AG04449 (cell line): ENCODE results near the gene ZNF772.
A peak's percentile ranks its signal among the peaks of the same experiment; 100 is the strongest.
"Not testable (repeated sequence)": the region's sequence is repeated elsewhere in the genome, so short reads cannot be mapped to it uniquely, and the experiment has no call there.

Experiments
- CTCF ChIA-PET: fragments of 350-600 bp; formaldehyde crosslinking; extraction: SDS; loops from one replicate; lab custom pipeline; 2021; ENCODE audit warnings: antibody characterized with exemption; lab: Yijun Ruan, JAX
- POLR2A ChIA-PET: fragments of 400-600, 350-600 bp; formaldehyde crosslinking; extraction: SDS; loops from one replicate; lab custom pipeline; 2020; ENCODE audit warnings: antibody characterized with exemption, inconsistent platforms; lab: Yijun Ruan, JAX
- DNase-seq: peaks from one replicate; pipeline ENCODE4 v3.0.0-alpha.2; 2010; ENCODE audit warnings: low read depth, low spot score
- H3K4me3 ChIP-seq: 2 replicates; pipeline ENCODE4 v1.5.1; 2011; ENCODE audit warnings: low read depth, mild to moderate bottlenecking, control low read depth, low read length
- CTCF ChIP-seq: IDR thresholded peaks from one replicate; pipeline ENCODE4 v1.5.1; 2011; ENCODE audit warnings: mild to moderate bottlenecking, moderate library complexity, low read length, control low read depth, inconsistent platforms; ENCODE audit not compliant: insufficient read depth; ENCODE audit errors: missing control alignments

ZNF772 gene

GRCh38 chr19:57477191-57478008 is at the start of gene ZNF772:
TSS of gene ZNF772 (minus strand) at chr19:57477566. CDS start at chr19:57477309, 257 bp downstream.
- peak within 1 kb of the TSS; percentile 98 for H3K4me3 ChIP-seq
- peak; percentile 49 for TF ChIP-seq CTCF
- POLR2A ChIA-PET: no interaction called here
- DNase-seq: peak; percentile 47
- CTCF ChIA-PET: interaction anchor here (1.1 to 1.3 kb wide), 2 partner anchors 22 to 38 kb away, joined by 3 read pairs; no protein-coding TSS in a partner anchor

GRCh38 chr19:57518021-57518420 is 40.7 kb upstream of the ZNF772 start:
- DNase-seq, POLR2A ChIA-PET, CTCF ChIA-PET, H3K4me3 ChIP-seq: not testable (repeated sequence)

GRCh38 chr19:57515255-57515654 is 37.9 kb upstream of the ZNF772 start:
- no peak overlapping the region for H3K4me3 ChIP-seq
- ChIA-PET POLR2A (no interaction called here), CTCF (no interaction called here)
- no peak for DNase-seq
- TF ChIP-seq CTCF: no peak

GRCh38 chr19:57512845-57513244 is 35.5 kb upstream of the ZNF772 start:
- ChIA-PET POLR2A (no interaction called here), CTCF (no interaction called here)
- TF ChIP-seq CTCF: no peak
- DNase-seq: no peak
- H3K4me3 ChIP-seq: no peak overlapping the region

- TF ChIP-seq CTCF: no peak
- no peak overlapping the region for H3K4me3 ChIP-seq
- no peak for DNase-seq
- ChIA-PET POLR2A (no interaction called here), CTCF (no interaction called here)
Measured at GRCh38 chr19:57511484-57511883, 34.1 kb upstream of the ZNF772 start.

- POLR2A ChIA-PET: no interaction called here
- no peak overlapping the region for H3K4me3 ChIP-seq
- CTCF ChIA-PET: no interaction called here
- no peak for DNase-seq
- no peak for TF ChIP-seq CTCF
Measured at GRCh38 chr19:57506163-57506562, 28.8 kb upstream of the ZNF772 start.

GRCh38 chr19:57500400-57500799 is 23.0 kb upstream of the ZNF772 start:
- CTCF ChIA-PET, POLR2A ChIA-PET, DNase-seq: not testable (repeated sequence)
- peak overlapping the region; percentile 56 for H3K4me3 ChIP-seq

- peak within 1 kb of the TSS; percentile 77 for H3K4me3 ChIP-seq
- CTCF ChIA-PET, POLR2A ChIA-PET: not testable (repeated sequence)
- DNase-seq: peak; percentile 60
Measured at GRCh38 chr19:57499680-57500395, 22.5 kb upstream of the ZNF772 start, which contains the start of gene ZNF773. TSS of gene ZNF773 (plus strand) at chr19:57499938. CDS start at chr19:57500081, 143 bp downstream.

GRCh38 chr19:57499332-57499679 is 21.9 kb upstream of the ZNF772 start:
- H3K4me3 ChIP-seq, CTCF ChIA-PET, DNase-seq, POLR2A ChIA-PET: not testable (repeated sequence)

GRCh38 chr19:57488299-57488644 is 10.9 kb upstream of the ZNF772 start:
- CTCF ChIA-PET, POLR2A ChIA-PET: not testable (repeated sequence)

More at GRCh38 chr19:57488299-57488644, 10.9 kb upstream of the ZNF772 start:
- peak overlapping the region; percentile 47 for H3K4me3 ChIP-seq
- not testable (repeated sequence) for DNase-seq
